Breast epithelium (tissue), 4 donors: ENCODE data around the gene MFSD11. TPM values are rescaled to one million over a fixed set of nuclear protein-coding genes. Genes with fewer than 3 reads are reported as not detected.

Experiments used
- DNase-seq, 2 donors: peaks; one replicate each; pipeline ENCODE4 v3.0.0-alpha.2; 2019; ENCODE audit warnings: low spot score in 2 of 2
- H3K27ac ChIP-seq, 2 donors: fragments of 200-600 bp; sonication (generic) in 1 of 2; one replicate each; pipeline ENCODE4 v1.5.1; 2016 to 2019; ENCODE audit warnings: mild to moderate bottlenecking in 1 of 2
- H3K27me3 ChIP-seq, 2 donors: fragments of 200-600 bp; sonication (generic) in 1 of 2; one replicate each; pipeline versions ENCODE4 v1.5.1 to v1.6.0; 2017 to 2019; ENCODE audit warnings: control low read depth in 1 of 2, mild to moderate bottlenecking in 1 of 2
- H3K36me3 ChIP-seq: fragments of 200-600 bp; one replicate; pipeline ENCODE4 v1.5.1; 2019
- H3K4me1 ChIP-seq, 2 donors: fragments of 200-600 bp; sonication (generic); one replicate each; pipeline ENCODE4 v1.5.1; 2016 to 2019; ENCODE audit warnings: control low read depth in 1 of 2
- H3K4me3 ChIP-seq, 3 donors: fragments of 200-600 bp; sonication (generic); 1 replicate in 2 of 3; 2 replicates in 1 of 3; pipeline ENCODE4 v1.5.1; 2016 to 2019; ENCODE audit warnings: mild to moderate bottlenecking in 3 of 3, moderate library complexity in 2 of 3
- H3K9me3 ChIP-seq, 2 donors: fragments of 200-600 bp; sonication (generic) in 1 of 2; one replicate each; pipeline ENCODE4 v1.5.1; 2016 to 2019; ENCODE audit warnings: control low read depth in 1 of 2
- CTCF ChIP-seq, 3 donors: fragments of 450-650 bp; IDR thresholded peaks; one replicate each; pipeline ENCODE4 v1.5.1; 2016 to 2017; ENCODE audit warnings: antibody characterized with exemption in 3 of 3, mild to moderate bottlenecking in 3 of 3, moderate library complexity in 3 of 3
- POLR2A ChIP-seq: fragments of 450-650 bp; IDR thresholded peaks from one replicate; pipeline ENCODE4 v1.6.1; 2016; ENCODE audit warnings: antibody characterized with exemption, mild to moderate bottlenecking, moderate library complexity
- POLR2AphosphoS5 ChIP-seq, 3 donors: sonication (generic); formaldehyde crosslinking; IDR thresholded peaks; one replicate each; pipeline ENCODE4 v1.6.1; 2017; ENCODE audit warnings: antibody characterized with exemption in 3 of 3
- intact Hi-C: fragments of 100-400 bp; cut with DNase I; formaldehyde crosslinking; loops from one replicate; pipeline ENCODE4 v1.15.1; 2023; ENCODE audit warnings: low total_unique reads
- total RNA-seq, 3 donors: library from RNA; depleted of rRNA; stranded (reverse); fragments of >200 nt; gene quantifications; one replicate each; pipeline ENCODE4 v1.1.0, GENCODE V29; 2016

Gene MFSD11
- total RNA-seq, 3 donors from 2014 or later: 20.6 to 42.6 (median 23.6) TPM

DNA sequence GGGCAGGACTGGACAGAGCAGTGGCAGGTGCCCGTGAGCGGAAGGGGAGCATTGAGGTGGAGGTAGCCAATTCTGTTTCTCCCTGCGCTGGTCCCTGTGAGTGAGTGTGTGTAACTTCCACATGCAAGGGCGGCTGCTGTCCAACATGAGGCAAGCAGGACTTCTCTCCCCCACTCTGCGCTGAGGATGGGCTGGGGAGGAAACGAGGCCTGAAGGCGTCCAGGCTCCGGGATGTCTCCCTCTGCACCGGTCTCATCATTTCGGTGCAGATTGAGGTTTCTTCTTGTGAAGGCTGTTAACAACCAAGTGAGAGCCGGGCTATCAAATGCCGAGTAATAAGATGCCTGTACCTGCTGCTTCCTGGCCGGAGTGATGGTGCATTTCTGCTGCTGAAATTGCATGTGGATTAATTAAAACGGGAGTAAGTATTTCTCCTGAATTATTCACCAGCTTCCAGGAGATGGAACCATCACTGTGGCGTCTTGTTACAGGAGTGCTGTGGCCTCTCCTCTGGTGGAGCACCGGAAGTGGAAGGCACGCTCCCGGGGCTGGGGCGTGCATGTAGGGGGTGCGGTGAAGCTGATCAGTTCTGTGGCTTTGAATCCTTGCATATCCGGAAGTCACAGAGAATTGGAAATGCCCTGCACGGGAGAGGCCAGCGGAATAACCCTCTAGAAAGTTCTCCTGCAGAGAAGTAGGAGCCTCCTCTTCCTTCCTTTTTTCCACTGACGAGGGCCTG lies 88.6 kb downstream of the MFSD11 start:
- intact Hi-C loops: no loop called here

GRCh38 chr17:76827736-76828135 lies 89.8 kb downstream of the MFSD11 start:
- H3K9me3 ChIP-seq: no peaks in the 10 kb centered on the region
- TF ChIP-seq CTCF (IDR thresholded peaks at IDR 0.05) (no peak), POLR2A (no peak), POLR2AphosphoS5 (IDR thresholded peaks at IDR 0.05) (no peak)
- peak in 1 of 2 donors; percentile 26 for DNase-seq
- H3K4me3 ChIP-seq: no peak overlapping the region
- no peaks in the 10 kb centered on the region for H3K27me3 ChIP-seq
- no peaks in the 10 kb centered on the region for H3K36me3 ChIP-seq
- H3K4me1 ChIP-seq: no peaks in the 10 kb centered on the region
- no peak overlapping the region for H3K27ac ChIP-seq
- intact Hi-C loops: no loop called here

More for the DNA sequence above, 88.6 kb downstream of the MFSD11 start:
- no peak for DNase-seq
- no peak overlapping the region for H3K27ac ChIP-seq
- no peaks in the 10 kb centered on the region for H3K9me3 ChIP-seq
- no peak for TF ChIP-seq CTCF (IDR thresholded peaks at IDR 0.05)
- TF ChIP-seq POLR2AphosphoS5 (IDR thresholded peaks at IDR 0.05): no peak
- no peak for TF ChIP-seq POLR2A
- H3K4me1 ChIP-seq: no peaks in the 10 kb centered on the region
- no peaks in the 10 kb centered on the region for H3K27me3 ChIP-seq
- H3K36me3 ChIP-seq: no peaks in the 10 kb centered on the region
- H3K4me3 ChIP-seq: no peak overlapping the region

Other genes starting within 250 kb of the MFSD11 start
- 10 to 100 TPM; 13.4 to 35.5 (median 26.8) TPM for gene RHBDF2, start 236.7 kb upstream of the MFSD11 start, total RNA-seq
- 10 to 100 TPM in 2 of 3 donors, 1 to 10 TPM in 1; 5.9 to 37.4 (median 27.2) TPM for gene CYGB, start 200.4 kb upstream of the MFSD11 start, total RNA-seq
- gene PRCD, start 198.1 kb upstream of the MFSD11 start, total RNA-seq: 1 to 10 TPM; 1.5 to 7.2 (median 4.9) TPM
- gene ST6GALNAC2, start 152.3 kb upstream of the MFSD11 start, total RNA-seq: 10 to 100 TPM; 10.5 to 39.8 (median 12.0) TPM
- 1 to 10 TPM; 1.3 to 1.6 (median 1.3) TPM for gene ST6GALNAC1, start 94.4 kb upstream of the MFSD11 start, total RNA-seq
- gene MXRA7, start 27.2 kb upstream of the MFSD11 start, total RNA-seq: 100 to 1,000 TPM; 106 to 242 (median 113) TPM
- gene JMJD6, start 11.5 kb upstream of the MFSD11 start, total RNA-seq: 10 to 100 TPM; 13.1 to 34.1 (median 25.6) TPM
- 10 to 100 TPM; 25.6 to 47.7 (median 28.5) TPM for gene METTL23, start 11.3 kb upstream of the MFSD11 start, total RNA-seq
- gene SRSF2, start 788 bp upstream of the MFSD11 start, total RNA-seq: 100 to 1,000 TPM; 143 to 247 (median 244) TPM
- under 1 TPM in 2 of 3 donors, not detected in 1; 0.32 to 0.33 TPM for gene MGAT5B, start 130.3 kb downstream of the MFSD11 start, total RNA-seq